Suprapubic skin (tissue), 4 donors: ENCODE results near the gene MFF.

ENCODE experiments used
- EP300 ChIP-seq: sonication (generic); formaldehyde crosslinking; IDR thresholded peaks from one replicate; pipeline ENCODE4 v1.6.1; 2017; ENCODE audit warnings: antibody characterized with exemption
- POLR2A ChIP-seq, 2 donors: fragments of 450-650 bp; IDR thresholded peaks; one replicate each; pipeline ENCODE4 v1.6.1; 2017; ENCODE audit warnings: antibody characterized with exemption in 2 of 2, mild to moderate bottlenecking in 2 of 2, moderate library complexity in 2 of 2
- POLR2AphosphoS5 ChIP-seq, 3 donors: sonication (generic); formaldehyde crosslinking; IDR thresholded peaks; one replicate each; pipeline ENCODE4 v1.6.1; 2017; ENCODE audit warnings: antibody characterized with exemption in 3 of 3
- TF ChIP-seq, protein P1 (sequence below), 2 donors: fragments of 200-600 bp in 1 of 2; fragments of 450-650 bp in 1 of 2; sonication (generic) in 1 of 2; IDR thresholded peaks; one replicate each; pipeline ENCODE4 v1.5.1; 2016 to 2019; ENCODE audit warnings: antibody characterized with exemption in 2 of 2, mild to moderate bottlenecking in 1 of 2, moderate library complexity in 1 of 2

- TF ChIP-seq POLR2A (IDR thresholded peaks at IDR 0.05) (no peak), POLR2AphosphoS5 (IDR thresholded peaks at IDR 0.05) (no peak), EP300 (no peak)
- TF ChIP-seq, protein P1, sequence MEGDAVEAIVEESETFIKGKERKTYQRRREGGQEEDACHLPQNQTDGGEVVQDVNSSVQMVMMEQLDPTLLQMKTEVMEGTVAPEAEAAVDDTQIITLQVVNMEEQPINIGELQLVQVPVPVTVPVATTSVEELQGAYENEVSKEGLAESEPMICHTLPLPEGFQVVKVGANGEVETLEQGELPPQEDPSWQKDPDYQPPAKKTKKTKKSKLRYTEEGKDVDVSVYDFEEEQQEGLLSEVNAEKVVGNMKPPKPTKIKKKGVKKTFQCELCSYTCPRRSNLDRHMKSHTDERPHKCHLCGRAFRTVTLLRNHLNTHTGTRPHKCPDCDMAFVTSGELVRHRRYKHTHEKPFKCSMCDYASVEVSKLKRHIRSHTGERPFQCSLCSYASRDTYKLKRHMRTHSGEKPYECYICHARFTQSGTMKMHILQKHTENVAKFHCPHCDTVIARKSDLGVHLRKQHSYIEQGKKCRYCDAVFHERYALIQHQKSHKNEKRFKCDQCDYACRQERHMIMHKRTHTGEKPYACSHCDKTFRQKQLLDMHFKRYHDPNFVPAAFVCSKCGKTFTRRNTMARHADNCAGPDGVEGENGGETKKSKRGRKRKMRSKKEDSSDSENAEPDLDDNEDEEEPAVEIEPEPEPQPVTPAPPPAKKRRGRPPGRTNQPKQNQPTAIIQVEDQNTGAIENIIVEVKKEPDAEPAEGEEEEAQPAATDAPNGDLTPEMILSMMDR (IDR thresholded peaks at IDR 0.05) = no peak
These were observed 49.1 kb downstream of the MFF start for GRCh38 chr2:227374158-227374557.
